Ramos (cell line): ENCODE data around the gene ANKRD36.
"Not testable (repeated sequence)": the region's sequence is repeated elsewhere in the genome, so short reads cannot be mapped to it uniquely, and the experiment has no call there.

ENCODE experiments used
- in situ Hi-C: fragments of 300-500 bp; cut with MboI; formaldehyde crosslinking; loops from one replicate; pipeline ENCODE4 v1.14.3; 2022; ENCODE audit warnings: low sequenced_read_pairs; ENCODE audit not compliant: unreplicated experiment

ANKRD36 gene

DNA sequence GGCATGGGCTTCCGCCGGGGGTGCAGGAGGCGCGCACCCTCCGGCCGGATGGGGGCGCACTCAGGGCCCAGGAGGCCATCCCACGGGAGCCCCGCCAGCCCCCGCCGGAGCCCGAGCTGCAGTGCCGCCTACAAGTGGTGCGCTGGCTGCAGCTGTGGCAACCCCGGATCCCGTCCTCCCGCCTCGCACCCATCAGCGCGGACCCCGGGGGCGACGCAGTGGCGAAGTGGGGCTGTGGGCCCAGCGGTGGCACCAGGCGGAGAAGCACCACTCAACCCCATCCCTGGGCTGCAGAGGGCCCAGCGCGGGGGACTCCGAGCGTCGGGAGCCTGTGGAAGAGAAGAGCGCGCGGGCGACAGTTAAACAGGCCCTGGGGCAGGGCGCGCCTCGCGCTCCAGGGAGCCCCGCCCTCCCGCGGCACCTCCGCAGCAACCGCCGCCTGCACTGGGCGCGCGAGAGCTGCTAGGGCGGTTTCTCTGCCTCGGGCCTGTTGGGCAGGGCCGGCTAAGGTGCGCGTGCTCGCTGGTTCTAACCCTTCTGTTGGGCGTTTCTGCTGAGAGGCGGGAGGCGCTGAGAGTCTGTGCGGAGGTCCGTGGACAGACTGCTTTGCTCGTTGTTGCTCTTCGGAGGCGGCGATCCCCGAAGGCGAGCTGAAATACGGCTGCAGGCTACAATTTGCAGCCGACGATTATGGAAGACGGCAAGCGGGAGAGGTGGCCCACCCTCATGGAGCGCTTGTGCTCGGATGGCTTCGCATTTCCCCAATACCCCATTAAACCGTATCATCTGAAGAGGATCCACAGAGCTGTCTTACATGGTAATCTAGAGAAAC, at the start of gene ANKRD36:
Gene ANKRD36 (plus strand): TSS at position 104 of the 832 bp plus-strand sequence. CDS start 587 bp downstream, at position 691.
- in situ Hi-C loops, result not testable (repeated sequence)

DNA sequence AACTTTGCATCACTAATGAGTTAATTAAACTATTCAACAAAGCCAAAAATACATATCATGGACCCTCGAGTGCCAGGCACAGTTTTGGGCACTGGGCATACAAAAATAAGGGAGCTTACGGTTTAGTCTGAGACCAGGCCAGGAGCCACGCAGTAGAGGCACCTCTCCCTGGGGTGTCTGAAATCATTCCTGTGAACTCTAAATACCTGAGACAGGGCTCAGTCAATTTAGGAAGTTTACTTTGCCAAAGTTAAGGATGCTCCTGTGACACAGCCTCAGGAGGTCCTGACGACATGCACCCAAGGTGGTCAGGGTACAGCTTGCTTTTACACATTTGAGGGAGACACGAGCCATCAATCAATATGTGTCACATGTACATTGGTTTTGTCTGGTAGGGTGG, 46.9 kb upstream of the ANKRD36 start:
- in situ Hi-C loops, result not testable (repeated sequence)

DNA sequence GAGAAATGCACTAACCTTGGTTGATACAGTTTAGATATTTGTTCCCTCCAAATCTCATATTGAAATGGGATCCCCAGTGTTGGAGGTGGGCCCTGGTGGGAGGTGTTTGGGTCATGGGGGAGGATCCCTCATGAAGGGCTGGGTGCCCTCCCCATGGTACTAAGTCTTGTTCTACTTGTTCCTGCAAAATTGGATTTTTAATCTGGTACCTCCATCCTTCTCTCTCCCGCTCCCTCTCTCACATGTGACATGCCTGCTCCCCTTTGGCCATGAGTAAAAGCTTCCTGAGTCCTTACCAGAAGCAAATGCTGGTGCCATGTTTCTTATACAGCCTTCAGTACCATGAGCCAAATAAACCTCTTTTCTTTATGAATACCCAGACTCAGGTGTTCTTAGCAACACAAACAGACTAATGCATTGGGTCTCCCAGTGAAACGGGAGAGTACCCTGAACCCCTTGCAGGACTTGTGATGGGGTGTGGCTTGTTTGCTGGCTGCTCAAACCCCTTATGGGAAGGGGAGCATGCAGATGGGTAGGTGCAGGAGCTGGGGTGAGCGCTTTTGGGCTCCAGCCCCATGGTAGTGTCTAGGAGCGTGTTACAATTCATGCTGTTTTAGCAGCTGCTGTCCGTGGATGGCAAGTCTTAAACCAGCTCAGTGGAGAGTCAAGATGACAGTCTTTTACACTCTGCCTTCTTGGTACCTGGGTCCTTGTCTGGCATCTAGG, 45.5 kb upstream of the ANKRD36 start:
- in situ Hi-C loops, result no loop called here

DNA sequence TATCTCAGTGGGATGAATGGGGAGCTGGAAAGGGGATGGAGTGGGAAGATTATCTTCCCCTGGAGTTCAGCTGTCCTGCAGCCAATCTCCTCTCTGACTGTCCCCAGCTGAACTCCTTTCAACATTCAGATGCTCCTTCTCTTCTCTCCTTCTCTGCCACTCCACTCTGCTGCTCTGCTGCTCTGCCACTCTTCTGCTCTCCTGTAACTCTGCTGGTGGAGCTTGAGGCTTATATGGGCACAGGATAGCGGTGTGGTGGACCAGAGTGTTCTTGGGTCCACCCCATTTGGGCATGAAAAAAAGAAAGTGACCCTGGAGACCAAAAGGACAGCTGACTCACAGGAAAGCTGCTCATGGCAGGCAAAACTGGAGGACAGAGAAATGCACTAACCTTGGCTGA, 44.9 kb upstream of the ANKRD36 start:
- in situ Hi-C loops, result no loop called here

DNA sequence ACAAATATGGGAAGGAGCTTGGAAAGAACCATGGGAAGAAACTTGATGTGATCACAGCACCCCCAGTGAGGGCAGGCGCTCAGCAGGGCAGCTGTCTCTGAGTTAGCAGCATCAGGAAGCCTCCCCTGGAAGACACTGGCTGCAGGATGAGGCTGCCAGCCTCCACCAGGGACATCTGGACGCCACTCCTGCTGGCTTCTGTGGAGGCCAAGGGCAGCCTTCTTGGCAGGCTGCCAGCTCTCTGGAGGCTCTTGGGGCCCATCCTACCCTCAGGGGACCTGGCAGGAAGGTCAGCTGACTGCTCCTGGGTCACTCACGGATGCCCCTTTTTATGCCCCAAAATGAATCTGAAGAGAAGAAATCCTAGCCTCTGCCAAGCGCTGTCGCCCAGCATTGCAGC, 44.2 kb upstream of the ANKRD36 start:
- in situ Hi-C loops, result not testable (repeated sequence)

DNA sequence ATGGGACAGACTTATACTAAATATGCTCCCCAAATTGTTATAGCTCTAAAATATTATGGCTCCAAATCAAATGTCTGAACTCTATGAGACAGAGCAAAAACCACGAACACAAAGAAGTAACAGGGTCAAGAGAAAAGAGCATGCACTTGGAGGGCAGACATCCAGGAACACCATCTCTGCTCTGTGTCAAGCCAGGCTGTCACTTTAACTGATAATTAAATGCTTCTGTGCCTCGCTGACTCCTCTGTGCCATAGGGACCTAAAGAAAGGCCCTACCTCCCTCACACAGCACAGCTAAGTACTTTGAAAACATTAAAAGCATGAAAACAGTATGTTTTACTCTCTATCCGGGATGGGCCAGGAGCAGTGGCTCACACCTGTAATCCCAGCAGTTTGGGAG, 42.0 kb upstream of the ANKRD36 start:
- in situ Hi-C loops, result not testable (repeated sequence)

DNA sequence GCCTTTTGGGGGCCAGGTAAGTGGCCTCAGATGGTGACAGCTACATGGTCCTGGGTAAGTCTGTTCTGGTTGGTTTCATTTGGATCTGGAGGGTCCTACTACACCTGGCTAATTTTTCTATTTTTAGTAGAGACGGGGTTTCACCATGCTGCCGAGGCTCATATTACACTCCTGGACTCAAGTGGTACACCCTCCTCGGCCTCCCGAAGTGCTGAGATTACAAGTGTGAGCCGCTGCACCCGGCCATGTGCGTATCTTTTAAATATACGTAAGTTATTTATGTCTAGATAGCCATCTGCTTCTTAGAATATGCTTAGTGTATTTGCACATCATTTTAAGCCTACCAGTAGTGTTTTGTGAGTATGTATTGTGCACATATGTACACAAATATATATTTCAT, 35.7 kb upstream of the ANKRD36 start:
- in situ Hi-C loops, result not testable (repeated sequence)

DNA sequence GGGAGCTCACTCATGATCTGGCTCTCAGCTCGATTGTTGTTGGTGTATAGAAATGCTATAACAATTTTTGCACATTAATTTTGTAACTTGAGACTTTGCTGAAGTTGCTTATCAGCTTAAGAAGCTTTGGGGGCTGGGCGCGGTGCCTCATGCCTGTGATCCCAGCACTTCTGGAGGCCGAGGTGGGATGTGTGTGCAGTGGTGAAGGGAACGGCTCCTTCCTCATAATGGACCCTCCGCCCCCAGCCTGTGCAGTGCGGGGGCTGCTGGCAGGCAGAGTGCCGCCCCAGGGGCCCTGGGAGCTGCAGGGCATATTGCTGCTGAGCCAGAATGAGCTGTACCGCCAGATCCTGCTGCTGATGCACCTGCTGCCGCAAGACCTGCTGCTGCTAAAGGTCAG, 32.1 kb upstream of the ANKRD36 start:
- in situ Hi-C loops, result not testable (repeated sequence)

DNA sequence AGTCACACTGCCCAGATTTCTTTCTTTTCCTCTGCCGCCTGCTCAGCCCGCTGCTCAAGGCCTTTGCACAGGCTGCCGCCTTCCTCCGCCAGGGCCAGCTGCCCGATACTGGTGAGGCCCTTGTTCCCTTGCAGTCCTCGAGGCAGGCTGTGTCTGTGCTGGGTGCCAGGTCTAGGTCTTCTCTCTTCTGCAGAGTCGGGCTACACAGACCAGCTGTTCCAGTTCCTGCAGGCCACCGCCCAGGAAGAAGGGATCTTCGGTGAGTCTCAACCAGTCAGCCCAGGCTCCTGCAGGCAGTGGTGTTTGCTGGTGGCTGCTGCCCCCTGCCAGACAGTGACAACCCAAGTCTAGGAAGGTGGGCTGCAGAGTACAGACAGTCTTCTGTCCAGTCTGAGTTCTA, 30.7 kb upstream of the ANKRD36 start:
- in situ Hi-C loops, result not testable (repeated sequence)

DNA sequence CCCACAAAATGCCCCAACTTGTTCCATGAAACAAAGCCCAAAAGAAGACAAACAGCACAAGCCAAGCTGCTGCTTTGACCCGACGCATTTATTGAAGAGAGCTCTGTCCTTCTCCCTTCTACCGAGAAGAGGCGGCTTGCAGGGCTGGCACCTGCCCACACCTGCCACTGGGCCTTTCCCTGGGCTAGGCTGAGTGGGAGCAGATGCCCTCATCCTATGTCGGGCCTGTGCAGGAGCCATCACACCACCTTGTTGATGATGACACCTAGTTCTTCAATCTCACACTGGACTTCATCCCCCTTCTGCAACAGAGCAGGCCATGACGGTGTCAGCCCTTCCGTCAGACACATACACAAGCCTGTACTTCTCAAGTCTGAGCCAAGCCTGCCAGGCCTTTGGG, 29.4 kb upstream of the ANKRD36 start:
- in situ Hi-C loops, result not testable (repeated sequence)

DNA sequence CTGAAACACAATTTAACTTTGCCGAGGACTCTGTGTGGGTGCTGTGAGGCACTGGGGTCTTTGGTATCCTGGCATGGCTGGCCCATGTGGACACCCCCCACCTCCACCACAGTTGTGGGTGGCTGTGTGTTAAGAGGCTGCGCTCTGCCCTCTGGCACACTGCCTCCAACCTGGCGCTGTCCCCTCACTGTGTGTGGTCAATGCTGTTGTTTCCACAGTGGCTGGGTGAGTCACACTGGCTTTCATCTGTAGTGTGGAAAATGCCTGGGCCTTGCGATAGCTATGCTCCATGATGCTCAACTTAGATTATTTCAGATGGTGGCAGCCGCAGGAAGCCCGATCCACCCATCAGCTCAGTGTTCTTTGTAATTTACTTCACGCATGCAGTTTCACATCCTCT, 27.9 kb upstream of the ANKRD36 start:
- in situ Hi-C loops, result not testable (repeated sequence)

DNA sequence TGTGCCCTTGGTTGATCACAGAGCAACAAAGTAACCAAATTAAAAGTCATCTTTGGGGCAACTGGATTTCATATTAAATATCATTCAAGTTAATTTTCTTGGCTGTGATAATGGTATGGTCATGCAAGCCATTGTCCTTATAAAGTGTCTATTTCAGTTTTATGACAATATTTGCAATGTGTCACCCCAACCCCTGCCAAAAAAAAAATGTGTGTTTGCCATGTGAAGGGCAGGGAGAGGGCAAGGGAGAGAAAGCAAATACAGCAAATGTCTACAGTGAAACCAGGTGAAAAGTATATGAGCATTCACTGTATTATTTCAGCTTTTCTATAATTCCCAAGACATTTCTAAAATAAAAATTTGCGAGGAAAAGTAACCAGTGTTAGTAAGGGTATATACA, 24.2 kb upstream of the ANKRD36 start:
- in situ Hi-C loops, result not testable (repeated sequence)

DNA sequence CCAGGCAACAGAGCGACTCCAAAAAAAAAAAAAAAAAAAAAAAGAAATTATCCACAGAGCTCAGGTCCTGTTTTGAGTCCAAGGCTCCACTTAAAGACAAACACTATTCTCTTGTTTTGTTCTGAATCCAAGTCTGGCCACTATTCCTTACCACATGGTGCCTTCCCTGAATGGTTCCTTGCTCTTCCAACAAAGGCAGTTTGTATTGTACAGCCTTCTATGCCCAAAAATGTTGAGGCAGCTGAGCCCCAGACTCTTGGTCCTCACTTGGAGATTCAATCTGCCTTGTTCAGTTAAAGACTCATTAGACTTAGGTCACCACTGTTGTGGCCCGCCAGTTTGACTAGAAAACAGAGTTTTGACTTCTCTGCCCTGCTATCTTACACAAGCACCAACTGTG, 20.0 kb upstream of the ANKRD36 start:
- in situ Hi-C loops, result not testable (repeated sequence)

DNA sequence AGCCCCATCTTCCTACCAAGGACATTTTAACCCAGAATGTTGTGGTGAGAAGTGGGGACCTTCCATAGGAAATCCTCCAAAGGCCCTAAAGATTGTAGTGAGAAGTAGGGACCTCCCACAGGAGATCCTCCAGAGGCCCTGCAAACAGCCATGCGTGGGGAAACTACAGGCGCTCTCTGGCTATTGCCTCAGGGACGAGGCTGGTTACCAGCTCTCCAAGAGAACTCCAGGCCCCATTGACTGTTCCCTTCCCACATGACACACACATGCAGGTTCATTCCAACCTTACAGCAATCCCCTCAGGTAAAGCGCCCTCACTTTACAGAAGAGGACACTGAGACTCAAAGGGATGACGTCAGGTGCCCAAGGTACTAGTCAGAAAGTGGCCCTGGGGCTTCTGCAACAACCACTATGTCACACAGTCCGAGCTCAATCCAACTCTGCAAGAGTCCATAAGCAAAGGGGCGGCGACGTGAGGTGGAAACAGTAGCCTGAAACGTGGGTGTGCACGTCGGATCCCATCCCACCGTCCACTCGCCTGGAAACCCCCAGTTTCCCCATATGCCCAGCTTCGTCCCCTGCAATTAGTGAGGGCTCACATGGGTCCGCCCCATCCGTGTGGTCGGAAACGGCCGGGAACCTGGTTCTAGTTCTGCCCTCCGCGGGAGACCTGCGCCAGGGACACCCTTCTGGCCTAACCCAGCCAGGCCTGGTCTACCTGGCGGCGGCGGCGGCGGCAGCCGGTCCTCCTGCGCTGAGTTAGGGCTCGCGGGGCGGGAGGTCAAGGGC, 18.8 kb upstream of the ANKRD36 start:
- in situ Hi-C loops, result not testable (repeated sequence)

DNA sequence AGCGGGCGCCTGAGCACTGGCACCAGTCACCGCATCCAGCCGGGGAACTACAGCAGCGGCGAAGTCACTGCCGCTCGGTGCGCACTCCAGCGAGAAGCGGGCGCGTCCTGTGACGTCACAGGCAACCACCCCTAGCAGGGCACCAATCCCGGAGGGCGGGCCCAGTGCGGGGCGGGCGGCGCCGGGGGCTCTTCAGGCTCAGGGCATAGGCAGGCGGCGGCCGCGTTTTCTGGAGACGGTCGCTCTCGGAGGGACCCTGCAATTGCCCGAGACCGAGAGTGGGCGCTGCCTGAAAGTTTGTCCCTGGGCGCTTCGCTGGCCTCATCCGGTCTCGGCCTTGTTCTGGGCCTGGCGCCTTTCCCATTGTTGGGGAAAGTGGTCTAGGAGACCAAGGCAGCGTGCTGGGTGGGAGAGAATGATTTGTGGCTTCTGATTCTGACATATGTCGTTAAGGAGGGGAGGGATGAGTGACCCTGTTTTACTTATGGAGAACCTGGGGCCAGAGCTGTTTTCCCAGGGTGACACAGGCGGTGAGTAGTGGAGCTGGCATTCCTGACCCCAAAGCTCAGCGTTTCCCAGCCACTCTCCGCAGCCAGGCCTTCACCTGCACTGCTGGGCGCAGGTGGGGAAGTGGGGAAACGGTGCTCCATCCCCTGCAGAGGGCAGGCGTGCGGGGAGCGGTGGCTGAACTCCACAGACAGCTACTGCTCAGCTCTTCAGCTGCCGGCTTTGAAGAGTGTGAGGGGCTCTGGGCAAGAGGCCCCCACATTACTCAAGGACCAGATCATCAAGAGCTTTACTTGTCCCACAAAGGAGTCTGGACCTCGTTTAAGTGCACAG, 18.0 kb upstream of the ANKRD36 start, which contains the start of gene FAHD2B:
Gene FAHD2B (minus strand): TSS at position 111 of the 840 bp plus-strand sequence. CDS start 3,176 bp downstream, outside the sequence.
- in situ Hi-C loops, result not testable (repeated sequence)

DNA sequence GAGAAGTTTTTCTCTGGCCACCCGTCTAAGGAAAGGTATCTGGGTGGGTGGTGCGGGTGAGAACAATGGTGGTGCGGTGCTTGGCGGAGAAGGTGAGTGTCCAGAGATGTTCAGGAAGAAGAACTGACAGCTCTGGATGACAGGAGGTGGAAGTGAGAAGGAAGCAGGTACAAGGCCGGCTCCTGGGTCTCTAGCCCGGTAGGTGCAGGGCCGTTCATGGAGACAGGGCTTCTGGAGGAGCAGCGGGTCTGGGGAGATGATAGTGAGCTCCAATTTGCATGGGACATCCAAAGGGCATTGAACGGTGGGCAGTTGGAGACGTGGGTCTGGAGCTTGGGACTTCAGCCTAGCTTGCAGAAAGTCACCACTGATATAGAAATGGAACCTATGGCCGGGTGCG, 17.3 kb upstream of the ANKRD36 start:
- in situ Hi-C loops, result no loop called here

DNA sequence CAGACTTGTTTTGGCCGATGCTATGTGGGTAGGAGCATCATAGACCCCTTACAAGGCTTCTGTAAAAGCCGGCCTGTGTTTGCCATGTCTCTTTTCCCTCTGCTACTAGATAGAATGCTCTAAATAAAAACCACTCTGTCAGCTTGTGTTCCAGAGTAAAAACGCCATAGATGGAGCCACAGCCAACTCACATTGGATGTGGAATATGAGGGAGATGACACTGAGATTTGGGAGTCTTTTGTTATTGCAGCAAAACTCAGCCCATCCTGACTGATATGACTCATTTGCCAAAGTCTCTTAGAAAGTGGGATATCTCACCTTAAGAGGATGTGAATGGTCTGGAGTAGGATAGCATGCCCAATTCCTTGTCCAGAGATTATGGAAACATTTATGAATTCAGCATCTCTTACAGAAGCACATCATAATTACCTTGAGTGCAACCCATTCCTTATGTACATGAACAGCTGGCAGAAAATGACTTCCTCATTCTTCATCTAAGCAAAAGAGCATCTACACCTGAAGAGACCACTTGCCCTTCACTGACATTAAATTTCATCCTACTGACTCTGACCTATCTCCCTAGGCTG, 14.1 kb upstream of the ANKRD36 start:
- in situ Hi-C loops, result not testable (repeated sequence)

DNA sequence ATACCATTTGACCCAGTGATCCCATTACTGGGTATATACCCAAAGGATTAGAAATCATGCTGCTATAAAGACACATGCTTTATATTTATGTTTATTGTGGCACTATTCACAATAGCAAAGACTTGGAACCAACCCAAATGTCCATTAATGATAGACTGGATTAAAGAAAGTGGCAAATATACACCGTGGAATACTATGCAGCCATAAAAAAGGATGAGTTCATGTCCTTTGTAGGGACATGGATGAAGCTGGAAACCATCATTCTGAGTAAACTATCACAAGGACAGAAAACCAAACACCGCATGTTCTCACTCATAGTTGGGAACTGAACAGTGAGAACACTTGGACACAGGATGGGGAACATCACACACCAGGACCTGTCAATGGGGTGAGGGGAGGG, 6.1 kb upstream of the ANKRD36 start:
- in situ Hi-C loops, result loop anchor here (10.0 kb wide), 1 partner anchor 112 kb away; no protein-coding TSS in a partner anchor

DNA sequence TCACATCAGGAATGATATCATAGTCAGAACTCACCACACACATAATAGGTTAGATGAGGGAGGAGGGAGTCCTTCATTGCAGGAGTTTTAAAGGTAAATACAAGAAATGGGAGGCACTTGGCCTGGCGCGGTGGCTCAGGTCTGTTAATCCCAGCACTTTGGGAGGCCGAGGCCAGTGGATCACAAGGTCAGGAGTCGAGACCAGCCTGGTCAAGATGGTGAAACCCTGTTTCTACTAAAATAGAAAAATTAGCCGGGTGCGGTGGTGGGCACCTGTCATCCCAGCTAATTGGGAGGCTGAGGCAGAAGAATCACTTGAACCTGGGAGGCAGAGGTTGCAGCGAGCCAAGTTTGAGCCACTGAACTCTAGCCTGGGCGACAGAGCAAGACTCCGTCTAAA, 1.7 kb upstream of the ANKRD36 start:
- in situ Hi-C loops, result not testable (repeated sequence)
